HL-60/S4 treated with phorbol 12-myristate 13-acetate at 8.2 ng/mL for 4 days and 3 days (cell line): ENCODE data around the gene USH2A.

ENCODE experiments used
- in situ Hi-C: fragments of 300-500 bp; cut with MboI; formaldehyde crosslinking; loops from 2 replicates; pipeline ENCODE4 v1.15.0; 2022; ENCODE audit warnings: low sequenced_read_pairs

The USH2A gene

GRCh38 chr1:215797859-215798258 is 625.4 kb downstream of the USH2A start:
- in situ Hi-C loops: no loop called here

GRCh38 chr1:215794156-215794555 is 629.1 kb downstream of the USH2A start:
- in situ Hi-C loops: no loop called here

- in situ Hi-C loops: no loop called here
Measured at GRCh38 chr1:215793180-215793579, 630.1 kb downstream of the USH2A start.

- in situ Hi-C loops: no loop called here
Measured at GRCh38 chr1:215792446-215792845, 630.8 kb downstream of the USH2A start.

- in situ Hi-C loops: no loop called here
Measured at GRCh38 chr1:215789981-215790380, 633.3 kb downstream of the USH2A start.

GRCh38 chr1:215786997-215787396 is 636.3 kb downstream of the USH2A start:
- in situ Hi-C loops: no loop called here

GRCh38 chr1:215780641-215781040 is 642.6 kb downstream of the USH2A start:
- in situ Hi-C loops: no loop called here

- in situ Hi-C loops: no loop called here
Measured at GRCh38 chr1:215780139-215780538, 643.1 kb downstream of the USH2A start.

GRCh38 chr1:215779729-215780128 is 643.5 kb downstream of the USH2A start:
- in situ Hi-C loops: no loop called here

- in situ Hi-C loops: no loop called here
Measured at GRCh38 chr1:215777370-215777925, 645.8 kb downstream of the USH2A start.

- in situ Hi-C loops: no loop called here
Measured at GRCh38 chr1:215776336-215776735, 646.9 kb downstream of the USH2A start.

GRCh38 chr1:215772151-215772550 is 651.1 kb downstream of the USH2A start:
- in situ Hi-C loops: no loop called here

GRCh38 chr1:215768303-215768702 is 654.9 kb downstream of the USH2A start:
- in situ Hi-C loops: no loop called here

- in situ Hi-C loops: no loop called here
Measured at GRCh38 chr1:215767761-215768160, 655.5 kb downstream of the USH2A start.

GRCh38 chr1:215766521-215766920 is 656.7 kb downstream of the USH2A start:
- in situ Hi-C loops: no loop called here

GRCh38 chr1:215765833-215766232 is 657.4 kb downstream of the USH2A start:
- in situ Hi-C loops: no loop called here

- in situ Hi-C loops: no loop called here
Measured at GRCh38 chr1:215761446-215761845, 661.8 kb downstream of the USH2A start.

- in situ Hi-C loops: no loop called here
Measured at GRCh38 chr1:215754112-215754511, 669.1 kb downstream of the USH2A start.

GRCh38 chr1:215749414-215749813 is 673.8 kb downstream of the USH2A start:
- in situ Hi-C loops: no loop called here

GRCh38 chr1:215748431-215748830 is 674.8 kb downstream of the USH2A start:
- in situ Hi-C loops: no loop called here

- in situ Hi-C loops: no loop called here
Measured at GRCh38 chr1:215744419-215744818, 678.8 kb downstream of the USH2A start.

GRCh38 chr1:215739025-215739424 is 684.2 kb downstream of the USH2A start:
- in situ Hi-C loops: no loop called here

- in situ Hi-C loops: no loop called here
Measured at GRCh38 chr1:215731699-215732098, 691.5 kb downstream of the USH2A start.
